Esophagus squamous epithelium (tissue), 4 donors: ENCODE data around the gene ACOT8.

Experiments
- POLR2A ChIP-seq, 4 donors: fragments of 450-650 bp; IDR thresholded peaks; one replicate each; pipeline ENCODE4 v1.6.1; 2017; ENCODE audit warnings: antibody characterized with exemption in 4 of 4, mild to moderate bottlenecking in 4 of 4, moderate library complexity in 3 of 4
- TF ChIP-seq, protein P1 (sequence below), 6 experiments: fragments of 450-650 bp in 4 of 6; fragments of 200-600 bp in 2 of 6; sonication (generic) in 2 of 6; IDR thresholded peaks; one replicate each; pipeline ENCODE4 v1.5.1; 2016 to 2019; ENCODE audit warnings: antibody characterized with exemption in 6 of 6, mild to moderate bottlenecking in 4 of 6, moderate library complexity in 4 of 6

- TF ChIP-seq, protein P1, sequence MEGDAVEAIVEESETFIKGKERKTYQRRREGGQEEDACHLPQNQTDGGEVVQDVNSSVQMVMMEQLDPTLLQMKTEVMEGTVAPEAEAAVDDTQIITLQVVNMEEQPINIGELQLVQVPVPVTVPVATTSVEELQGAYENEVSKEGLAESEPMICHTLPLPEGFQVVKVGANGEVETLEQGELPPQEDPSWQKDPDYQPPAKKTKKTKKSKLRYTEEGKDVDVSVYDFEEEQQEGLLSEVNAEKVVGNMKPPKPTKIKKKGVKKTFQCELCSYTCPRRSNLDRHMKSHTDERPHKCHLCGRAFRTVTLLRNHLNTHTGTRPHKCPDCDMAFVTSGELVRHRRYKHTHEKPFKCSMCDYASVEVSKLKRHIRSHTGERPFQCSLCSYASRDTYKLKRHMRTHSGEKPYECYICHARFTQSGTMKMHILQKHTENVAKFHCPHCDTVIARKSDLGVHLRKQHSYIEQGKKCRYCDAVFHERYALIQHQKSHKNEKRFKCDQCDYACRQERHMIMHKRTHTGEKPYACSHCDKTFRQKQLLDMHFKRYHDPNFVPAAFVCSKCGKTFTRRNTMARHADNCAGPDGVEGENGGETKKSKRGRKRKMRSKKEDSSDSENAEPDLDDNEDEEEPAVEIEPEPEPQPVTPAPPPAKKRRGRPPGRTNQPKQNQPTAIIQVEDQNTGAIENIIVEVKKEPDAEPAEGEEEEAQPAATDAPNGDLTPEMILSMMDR (IDR thresholded peaks at IDR 0.05) = no peak
- TF ChIP-seq POLR2A (IDR thresholded peaks at IDR 0.05) = no peak
Observed at GRCh38 chr20:45899046-45899835, 42.0 kb upstream of the ACOT8 start.
